ENCODE data around the gene SYNGR3.
"Not testable (repeated sequence)": the region's sequence is repeated elsewhere in the genome, so short reads cannot be mapped to it uniquely, and the experiment has no call there.

Gene SYNGR3

DNA sequence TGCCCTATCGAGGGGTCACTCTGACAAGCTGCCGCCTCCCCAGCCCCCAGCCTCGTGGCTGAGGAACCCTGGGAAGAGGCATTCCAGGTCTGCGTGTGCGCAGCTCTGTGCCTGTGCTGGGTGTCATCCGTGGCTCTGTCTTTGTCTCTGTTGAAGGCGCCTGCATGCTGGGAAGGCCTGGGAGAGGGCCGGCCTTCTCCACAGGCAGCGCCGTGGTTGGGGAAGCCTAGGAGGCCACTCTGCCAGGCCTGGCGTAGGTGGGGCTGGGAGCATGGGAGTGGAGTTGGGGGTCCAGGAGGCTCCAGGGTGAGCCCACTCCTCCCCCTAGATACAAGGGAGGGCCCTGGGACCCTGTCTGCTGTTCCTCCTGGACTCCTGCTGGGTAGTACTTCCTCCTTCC lies 40.3 kb downstream of the SYNGR3 start:
- DNase-seq, result no peak

DNA sequence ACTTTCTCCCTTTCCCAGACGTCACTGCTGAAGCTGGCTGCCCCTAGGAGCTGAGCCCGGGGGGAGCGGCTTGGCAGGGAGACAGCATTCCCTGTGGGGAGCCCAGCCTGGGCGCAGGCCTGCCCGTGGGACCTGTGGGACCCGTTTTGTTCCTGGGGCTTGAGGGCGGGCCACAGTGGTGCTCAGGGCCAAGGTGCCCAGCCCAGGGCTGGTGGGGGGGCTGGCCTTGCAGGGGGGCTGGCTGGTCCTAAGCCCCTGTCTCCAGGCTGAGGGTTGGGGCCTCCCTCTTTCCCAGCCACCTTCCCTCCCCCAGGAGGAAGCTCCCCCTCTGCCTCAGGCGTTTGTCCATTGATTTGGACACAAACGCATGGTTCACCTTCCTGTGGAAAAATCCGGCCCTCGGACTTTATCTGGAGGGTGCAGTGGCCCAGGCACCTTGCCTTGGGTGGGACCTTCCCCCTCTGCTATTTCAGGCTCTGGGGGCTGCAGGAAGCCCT lies 41.4 kb downstream of the SYNGR3 start:
- DNase-seq, result no peak

DNA sequence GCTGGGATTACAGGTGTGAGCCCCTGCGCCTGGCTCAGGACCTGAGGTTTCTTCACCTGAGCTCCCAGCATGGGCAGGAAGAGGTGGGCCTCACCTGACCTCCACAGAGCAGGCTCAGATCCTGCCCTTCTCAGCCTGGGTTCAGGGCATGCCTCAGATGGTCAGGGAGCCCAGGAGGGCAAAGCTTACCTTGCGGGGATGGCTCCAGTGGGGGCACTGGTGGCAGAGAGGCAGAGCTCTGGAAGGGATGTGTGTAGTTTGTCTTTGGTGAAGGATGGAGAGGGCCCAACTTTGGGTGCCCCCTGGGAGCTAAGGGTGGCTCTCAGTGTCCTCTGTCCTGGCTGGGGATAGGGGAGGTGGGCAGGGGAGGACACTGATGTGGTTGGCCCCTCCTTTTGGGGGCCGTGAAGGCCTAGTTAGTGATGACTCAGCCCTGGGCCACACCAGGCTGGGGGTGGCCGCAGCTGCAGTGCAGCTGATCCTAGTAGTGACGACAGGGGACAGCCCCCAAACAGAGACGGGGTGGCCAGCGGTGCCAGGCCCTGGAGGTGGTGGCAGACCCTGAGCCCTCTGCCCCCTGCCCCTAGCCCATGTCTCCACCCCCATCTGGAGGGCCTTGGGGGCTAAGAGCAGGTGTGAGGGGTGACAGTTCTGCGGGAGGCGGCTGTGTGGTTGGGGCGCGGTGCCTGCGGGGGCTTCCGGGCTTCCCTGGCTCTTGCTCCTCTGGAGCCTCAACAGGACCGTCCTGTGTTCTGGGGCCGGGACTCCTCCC lies 42.7 kb downstream of the SYNGR3 start:
- no peak for DNase-seq

DNA sequence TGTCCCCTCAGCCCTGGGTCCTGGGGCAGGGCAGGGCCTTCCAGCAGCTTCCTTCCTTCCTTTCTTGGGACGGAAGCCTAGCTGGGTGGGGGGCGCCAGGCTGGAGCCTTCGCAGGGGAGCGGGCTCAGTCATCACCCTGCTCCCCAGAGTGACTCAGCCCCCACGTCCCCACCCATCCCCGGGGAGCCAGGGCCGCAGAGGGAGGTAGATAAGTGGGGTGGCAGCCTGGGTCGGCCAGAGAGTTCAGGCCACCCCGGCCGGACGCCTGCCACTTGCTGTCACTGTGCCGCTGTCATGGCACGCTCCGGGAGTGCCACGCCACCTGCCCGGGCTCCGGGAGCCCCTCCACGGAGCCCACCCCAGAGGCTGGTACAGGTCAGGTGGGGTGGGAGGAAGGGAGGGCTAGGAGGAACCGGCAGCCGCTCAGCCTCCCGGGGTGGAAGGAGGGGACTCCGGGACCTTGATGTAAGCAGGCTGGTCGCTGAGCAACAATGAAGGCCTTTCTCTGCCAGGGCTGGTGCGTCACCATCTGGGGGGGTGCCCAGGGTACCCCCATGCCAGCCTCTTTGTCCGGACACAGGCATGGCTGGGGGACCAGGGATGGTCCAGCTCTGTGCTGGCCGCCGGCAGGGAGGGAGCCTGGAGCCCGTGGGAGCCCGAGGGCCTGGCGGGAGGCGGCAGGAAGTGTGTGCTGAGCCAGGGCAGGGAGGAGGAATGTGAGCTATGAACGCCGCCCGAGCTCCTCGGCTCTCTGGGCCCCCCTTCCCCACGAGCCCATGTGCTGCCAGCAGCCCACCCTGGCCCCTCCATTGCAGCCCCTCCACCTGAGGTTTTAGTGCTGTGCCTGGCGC lies 43.5 kb downstream of the SYNGR3 start:
- DNase-seq, result no peak

DNA sequence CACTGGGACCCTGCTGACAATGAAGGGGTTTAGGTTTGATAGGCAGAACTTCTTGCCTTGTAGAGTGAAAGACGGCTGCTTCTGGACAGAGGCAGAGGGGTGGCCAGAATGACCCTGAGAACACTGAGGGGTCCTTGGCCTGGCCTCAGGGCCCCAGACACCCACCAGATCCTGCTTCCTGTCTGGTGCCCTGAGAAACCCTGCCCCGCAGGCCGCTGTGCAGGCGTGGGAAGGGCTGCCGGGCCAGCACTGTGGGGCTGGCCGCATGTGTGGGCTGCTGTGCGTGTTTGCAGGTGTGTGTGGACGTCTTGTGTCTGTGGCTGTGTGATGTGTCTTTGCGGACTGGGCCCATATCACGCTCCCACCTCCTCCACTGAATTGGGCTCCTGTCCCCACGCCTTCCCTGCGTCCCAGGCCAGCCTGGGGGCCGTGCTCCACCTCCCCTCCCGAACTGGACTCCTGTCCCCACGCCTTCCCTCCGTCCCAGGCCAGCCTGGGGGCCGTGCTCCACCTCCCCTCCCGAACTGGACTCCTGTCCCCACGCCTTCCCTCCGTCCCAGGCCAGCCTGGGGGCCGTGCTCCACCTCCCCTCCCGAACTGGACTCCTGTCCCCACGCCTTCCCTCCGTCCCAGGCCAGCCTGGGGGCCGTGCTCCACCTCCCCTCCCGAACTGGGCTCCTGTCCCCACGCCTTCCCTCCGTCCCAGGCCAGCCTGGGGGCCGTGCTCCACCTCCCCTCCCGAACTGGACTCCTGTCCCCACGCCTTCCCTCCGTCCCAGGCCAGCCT lies 44.3 kb downstream of the SYNGR3 start:
- not testable (repeated sequence) for DNase-seq

DNA sequence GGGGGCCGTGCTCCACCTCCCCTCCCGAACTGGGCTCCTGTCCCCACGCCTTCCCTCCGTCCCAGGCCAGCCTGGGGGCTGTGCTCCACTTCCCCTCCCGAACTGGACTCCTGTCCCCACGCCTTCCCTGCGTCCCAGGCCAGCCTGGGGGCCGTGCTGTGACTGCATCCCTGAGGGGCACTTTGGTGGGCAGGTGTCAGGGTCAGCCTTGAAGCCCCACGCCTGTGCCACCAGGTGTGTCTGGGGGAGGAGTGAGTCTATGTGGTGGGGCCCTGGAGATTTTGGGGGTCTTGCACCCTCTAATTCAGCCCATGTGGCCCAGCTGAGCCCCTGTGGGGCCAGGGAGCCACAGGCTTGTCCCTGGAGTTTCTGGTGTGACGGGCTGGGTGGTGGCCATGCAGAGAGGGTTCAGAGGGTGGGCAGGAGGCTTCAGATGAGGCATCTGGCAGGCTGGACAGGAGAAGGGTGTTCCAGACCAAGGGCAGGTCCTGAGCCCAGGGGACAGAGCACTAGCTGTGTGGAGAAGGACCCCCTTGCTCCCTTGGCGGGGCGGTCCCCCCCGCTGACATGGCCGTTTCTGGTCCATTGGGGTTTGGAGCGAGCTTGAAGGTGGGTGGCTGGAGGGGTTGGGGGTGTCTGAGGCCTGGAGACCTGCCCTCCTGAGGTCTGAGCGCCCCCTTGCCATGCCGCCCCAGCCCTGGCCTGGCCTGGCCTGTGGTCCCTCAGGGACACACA lies 45.1 kb downstream of the SYNGR3 start:
- DNase-seq, result no peak

DNA sequence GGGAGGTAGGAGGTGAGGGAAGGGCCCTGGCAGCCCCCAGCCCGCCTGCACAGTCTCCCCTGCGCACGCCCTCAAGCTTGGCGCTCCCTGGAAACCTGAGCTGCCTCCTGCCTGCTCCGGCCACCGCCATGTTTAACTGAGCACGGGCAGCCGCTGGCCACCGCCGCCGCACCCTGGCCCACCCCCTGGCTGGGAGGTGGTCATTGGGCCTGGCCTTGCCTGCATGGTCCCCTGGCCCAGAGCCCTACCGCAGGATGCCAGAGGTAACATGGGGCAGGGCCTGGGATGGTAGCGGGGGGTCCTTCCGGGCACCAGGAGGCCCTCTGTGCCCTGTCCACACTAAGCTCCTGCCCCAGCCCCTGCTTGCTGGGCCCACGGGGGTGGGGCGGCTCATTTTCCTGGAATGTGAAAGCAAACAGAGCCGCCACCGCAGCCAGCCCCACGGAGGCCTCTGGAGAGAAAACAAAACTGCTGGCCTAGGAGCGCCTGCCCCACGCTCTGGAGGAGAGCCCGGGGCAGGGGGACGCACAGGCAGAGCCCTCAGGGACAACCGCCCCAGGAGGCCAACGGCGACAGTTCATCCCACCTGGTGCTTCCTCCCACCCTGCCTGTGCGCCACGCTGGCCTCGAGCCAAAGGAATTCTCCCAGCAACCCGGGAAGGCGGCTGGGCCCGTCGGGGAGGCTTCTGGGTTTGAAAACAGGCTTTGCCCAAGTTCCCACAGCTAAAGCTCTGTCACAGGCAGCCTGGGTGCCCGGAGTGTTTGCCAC lies 45.8 kb downstream of the SYNGR3 start:
- no peak for DNase-seq

DNA sequence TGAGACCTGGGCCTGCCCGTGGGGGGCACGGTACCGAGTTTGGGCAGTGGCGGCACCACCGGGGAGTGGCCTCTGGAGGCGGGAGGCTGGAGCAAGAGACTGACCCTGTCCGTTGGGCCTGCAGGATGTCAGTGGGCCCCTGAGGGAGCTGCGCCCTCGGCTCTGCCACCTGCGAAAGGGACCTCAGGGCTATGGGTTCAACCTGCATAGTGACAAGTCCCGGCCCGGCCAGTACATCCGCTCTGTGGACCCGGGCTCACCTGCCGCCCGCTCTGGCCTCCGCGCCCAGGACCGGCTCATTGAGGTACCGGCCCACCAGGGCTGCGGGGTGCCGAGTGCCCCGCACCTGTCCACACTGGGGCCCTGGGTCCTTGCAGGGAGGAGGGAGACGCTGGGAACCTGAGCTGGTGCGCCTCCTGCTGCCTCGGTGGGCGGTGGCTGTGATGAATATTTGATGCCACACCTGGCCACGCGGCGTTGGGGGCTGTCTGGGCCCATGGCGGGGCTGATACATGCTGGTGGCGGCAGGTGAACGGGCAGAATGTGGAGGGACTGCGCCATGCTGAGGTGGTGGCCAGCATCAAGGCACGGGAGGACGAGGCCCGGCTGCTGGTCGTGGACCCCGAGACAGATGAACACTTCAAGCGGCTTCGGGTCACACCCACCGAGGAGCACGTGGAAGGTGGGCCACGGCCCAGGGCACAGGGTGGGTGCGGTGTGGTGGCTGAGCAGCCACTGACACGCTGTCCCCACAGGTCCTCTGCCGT lies 46.6 kb downstream of the SYNGR3 start:
- no peak for DNase-seq

DNA sequence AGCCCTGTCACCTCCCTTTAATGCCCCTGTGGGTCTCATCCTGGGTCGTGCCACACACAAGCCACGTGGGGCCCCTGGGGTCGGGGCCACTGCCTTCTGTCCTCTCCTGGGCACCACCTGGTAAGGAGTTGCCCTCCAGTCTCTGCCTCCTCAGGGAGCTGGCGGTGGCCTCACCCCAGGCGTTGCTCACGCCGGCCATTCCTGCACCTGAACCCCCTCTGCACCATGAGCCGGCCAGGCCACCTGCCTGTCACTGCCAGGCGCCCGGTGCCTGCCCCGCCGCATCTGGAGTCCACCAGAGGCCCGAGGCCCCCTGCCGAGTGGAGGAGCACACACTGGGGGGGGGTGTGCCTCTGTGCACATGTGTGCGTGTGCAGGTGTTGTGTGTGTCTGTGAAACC lies 47.3 kb downstream of the SYNGR3 start:
- DNase-seq, result no peak

DNA sequence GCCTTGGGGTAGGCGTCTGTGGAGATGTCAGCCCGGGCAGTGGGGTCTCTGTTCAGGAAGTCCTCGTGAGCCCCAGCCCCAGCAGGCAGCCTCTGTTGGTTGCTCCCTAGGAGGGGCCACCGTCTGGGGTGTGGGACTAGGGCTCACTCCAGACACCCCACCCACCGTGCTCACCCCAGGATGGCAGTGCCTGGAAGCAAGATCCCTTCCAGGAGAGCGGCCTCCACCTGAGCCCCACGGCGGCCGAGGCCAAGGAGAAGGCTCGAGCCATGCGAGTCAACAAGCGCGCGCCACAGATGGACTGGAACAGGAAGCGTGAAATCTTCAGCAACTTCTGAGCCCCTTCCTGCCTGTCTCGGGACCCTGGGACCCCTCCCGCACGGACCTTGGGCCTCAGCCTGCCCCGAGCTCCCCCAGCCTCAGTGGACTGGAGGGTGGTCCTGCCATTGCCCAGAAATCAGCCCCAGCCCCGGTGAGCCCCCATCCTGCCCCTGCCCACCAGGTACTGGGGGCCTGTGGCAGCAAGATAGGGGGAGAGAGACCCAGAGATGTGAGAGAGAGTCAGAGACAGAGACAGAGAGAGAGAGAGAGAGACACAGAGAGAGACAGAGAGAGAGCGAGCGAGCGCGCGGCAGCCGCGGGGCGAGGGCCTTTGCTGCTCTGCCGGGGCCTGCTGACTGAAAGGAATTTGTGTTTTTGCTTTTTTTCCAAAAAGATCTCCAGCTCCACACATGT lies 48.0 kb downstream of the SYNGR3 start:
- no peak for DNase-seq

DNA sequence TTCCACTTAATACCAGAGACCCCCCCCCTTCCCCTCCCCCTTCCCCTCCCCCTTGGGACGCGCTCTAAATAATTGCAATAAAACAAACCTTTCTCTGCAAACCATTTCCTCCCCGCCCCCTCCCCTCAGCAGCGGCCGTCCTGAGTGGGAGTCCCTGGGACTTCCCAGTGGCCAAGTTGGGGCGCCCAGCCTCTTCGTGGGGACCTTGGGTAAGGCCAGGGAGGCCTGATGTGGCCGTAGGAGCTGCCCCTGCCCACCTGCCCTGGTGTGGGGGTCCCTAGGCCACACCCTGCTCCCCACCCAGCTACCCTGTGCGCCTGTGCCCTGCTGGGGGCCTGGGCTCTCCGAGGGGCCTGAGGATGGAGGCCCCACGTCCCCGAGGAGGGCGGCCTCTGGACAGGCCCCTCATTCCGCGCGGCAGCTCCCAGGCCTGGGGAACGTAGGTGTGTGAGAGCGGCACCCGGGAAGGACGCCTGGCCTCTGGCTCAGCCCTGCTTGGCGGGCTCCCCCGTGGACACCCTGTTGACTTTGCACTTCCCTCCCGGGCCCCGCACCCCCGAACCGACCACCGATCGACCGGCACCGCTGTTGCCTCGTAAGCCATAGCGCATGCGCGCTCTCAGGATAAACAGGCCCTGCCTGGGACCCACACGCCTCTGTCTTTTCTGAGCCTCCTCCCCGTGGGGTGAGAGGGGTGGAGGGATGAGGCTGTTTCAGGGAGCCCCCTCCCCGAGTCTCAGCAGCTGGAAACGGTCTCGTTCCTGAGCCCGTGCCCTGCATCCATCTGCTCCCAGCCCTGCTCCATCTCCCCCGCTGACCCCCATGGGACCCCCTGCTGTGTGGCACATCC lies 48.8 kb downstream of the SYNGR3 start:
- no peak for DNase-seq

DNA sequence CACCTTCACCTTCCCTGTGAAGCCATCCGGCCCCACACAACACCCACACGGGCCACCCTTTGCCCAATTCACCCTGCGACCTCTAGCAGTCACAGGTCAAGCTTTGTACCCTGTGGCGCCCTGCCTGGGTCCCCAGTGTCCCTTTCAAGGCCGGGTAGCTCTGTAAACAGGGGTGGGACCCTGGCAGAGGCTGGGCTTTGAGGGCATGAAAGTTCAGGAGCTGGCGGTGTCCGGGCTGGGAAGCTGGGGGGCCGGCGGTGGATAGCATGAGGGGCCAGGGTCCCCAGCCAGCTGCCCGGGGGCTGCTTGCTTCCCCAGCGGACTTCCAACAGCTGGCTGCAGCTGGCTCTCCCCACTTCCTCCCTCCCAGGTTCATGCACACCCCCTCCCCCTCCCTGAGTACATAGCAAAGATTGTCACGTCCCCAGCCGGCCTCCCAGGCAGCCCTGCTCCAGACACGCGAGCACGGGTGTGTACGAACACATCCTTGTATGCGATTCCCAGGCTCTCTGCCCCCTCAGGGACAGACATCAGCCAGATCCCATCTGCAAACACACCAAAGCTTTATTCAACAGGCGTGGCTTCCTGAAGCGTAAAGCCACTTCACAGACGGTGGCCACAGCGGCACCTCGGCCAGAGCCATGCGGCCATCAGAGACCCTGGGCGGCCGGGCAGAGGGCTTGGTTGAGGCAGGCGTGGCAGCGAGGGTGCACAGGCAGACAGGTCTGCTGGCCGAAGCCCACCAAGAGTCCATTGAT lies 49.7 kb downstream of the SYNGR3 start:
- DNase-seq, result no peak

DNA sequence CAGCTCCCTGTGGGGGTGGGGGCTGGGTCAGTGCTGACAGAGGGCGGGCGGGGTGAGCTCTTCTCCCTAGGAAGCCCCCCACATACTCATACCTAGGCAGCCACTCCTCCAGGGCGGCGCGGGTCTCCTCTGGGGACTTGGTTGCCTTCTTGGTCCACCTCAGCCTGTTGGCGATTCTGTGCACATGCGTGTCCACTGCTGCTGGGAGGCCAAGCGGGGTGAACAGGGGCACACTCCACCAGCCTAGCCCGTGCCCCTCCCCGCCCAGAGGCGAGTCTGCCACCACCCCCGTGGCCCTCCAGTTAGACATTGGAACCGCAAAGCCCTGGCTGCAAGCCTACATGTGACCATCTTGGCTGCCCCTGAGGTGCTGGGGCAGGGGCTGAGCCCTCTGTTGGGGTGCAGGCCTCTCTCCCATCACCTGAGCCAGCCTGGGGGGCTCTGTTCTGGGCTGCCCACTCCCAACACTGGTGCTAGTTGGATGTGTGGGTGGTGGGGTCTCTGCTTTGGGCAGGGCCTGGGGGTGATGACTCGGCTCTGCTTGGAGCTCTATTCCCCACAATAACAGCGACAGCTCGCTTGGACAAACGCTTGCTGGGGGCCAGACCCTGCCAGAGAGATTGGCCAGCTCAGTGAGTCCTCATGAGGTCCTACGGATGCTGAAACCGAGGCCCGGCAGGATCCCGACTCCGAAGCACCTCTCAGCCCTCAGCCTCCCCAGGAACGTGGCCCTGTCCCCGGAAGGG lies 50.4 kb downstream of the SYNGR3 start:
- no peak for DNase-seq

DNA sequence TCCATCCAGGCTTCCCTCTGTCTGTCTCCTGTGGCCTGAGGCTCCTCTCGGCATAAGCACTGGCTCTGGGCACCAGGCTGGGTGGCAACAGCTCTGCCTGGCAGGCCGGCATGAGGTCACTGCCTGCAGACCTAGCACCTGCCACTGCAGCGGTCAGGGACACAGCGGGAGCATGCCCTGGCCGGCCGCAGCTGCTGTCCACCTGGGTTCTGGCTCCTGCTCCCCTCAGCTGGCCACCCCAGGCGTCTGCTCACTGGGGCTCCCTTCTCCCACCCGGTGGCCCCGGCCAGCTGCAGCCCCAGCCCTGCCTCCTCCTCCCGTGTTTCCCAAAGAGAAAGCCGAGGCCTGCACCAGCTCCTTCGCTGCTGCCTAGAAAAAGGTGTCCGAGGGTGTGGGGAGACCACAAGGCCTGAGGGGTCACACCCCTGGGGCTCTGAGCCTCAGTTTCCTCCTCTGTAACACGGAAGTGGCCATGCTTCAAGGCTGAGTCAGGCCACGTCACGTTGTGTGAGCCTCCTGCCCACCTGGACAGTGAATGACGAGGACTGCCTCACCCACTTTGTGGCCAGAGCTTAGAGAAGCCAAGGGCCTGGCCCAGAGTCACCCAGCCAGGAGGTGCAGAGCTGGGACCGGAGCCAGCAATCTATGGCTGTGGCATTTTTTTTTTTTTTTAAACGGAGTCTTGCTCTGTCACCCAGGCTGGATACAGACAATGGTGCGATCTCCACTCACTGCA lies 51.2 kb downstream of the SYNGR3 start:
- DNase-seq, result no peak

DNA sequence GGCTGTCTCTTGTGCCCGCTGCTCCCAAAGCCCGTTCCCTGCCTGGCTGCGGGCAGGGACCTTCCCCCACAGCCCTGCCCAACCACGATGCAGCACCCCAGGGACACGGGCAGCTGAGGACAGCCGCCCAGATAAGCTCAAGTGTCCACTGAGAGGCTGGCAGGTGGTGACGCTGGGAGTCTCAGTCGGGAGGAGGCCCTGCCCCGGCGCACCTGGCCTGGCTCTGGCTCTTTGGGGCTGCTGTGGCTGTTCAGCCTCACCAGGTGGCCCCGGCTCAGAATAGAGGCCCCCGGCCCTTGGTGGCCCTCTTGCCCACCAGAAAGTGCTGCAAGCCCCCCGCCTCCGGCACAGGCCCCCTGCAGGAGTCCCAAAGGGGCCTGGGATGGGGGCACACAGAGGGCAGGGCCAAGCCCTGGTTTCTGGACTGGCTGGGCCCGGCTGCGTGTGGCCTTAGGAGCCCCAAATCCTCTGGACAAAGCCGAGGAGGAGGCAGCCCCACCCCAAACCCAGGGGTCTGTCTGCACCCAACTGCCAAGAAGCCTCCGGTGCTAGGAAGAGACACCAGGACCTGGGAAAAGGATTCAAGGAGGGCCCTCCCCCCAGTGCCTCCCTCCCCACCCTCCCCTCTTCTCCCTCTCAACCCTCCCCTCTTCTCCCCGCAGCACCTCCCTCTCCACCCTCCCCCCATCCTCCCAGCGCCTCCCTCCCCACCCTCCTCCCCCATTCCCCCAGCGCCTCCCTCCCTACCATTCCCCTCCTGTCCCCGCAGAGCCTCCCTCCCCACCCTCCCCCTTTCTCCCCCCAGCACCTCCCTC lies 52.6 kb downstream of the SYNGR3 start:
- DNase-seq, result no peak

Measured in inflammatory macrophage treated with lipopolysaccharide for 1 hour (primary cell).